Sciatic nerve (tissue), 2 donors: ENCODE results near the gene KRI1. TPM values are rescaled to one million over a fixed set of nuclear protein-coding genes. Genes with fewer than 3 reads are reported as not detected.

Source experiments
- ATAC-seq: fragments of 200-7000 bp; cut with Tn5 transposase; one replicate; pipeline ENCODE4 v1.9.1; 2020; ENCODE audit warnings: mild to moderate bottlenecking, moderate library complexity
- DNase-seq: peaks from one replicate; pipeline ENCODE4 v3.0.0-alpha.2; 2020; ENCODE audit warnings: low spot score
- intact Hi-C: fragments of 100-400 bp; cut with DNase I; formaldehyde crosslinking; loops from one replicate; pipeline ENCODE4 v1.14.2; 2022
- total RNA-seq: library from RNA; stranded (reverse); fragmentation: NEBNext Ultra II Directional; extraction: Animal tissue kit (Norgen Biotek cat#: 25700); gene quantifications from one replicate; pipeline ENCODE4 v1.2.1, GENCODE V29; 2021
- donor health status: DM: no; HTN: no; CAD: no.
- donor health status: DM: no; HTN: no; CAD: no.

The KRI1 gene
- total RNA-seq = 25.0 TPM

GRCh38 chr19:10565567-10566407, at the start of gene KRI1:
Gene KRI1, minus strand, starts transcription at chr19:10566010. Its CDS starts 11 bp downstream, at chr19:10565999.
- peak; percentile 92 for ATAC-seq
- intact Hi-C loops = loop anchor here (10.0 kb wide), 1 partner anchor 151 kb away; no protein-coding TSS in a partner anchor

GRCh38 chr19:10612499-10613119, 46.8 kb upstream of the KRI1 start:
- intact Hi-C loops = no loop called here
- DNase-seq = peak; percentile 87
- ATAC-seq = peak; percentile 86

More at GRCh38 chr19:10565567-10566407, at the start of gene KRI1:
- peak; percentile 99 for DNase-seq

GRCh38 chr19:10611907-10612306, 46.1 kb upstream of the KRI1 start:
- ATAC-seq = peak; percentile 4
- no peak for DNase-seq
- intact Hi-C loops = no loop called here

- intact Hi-C loops = no loop called here
- ATAC-seq (no peak), DNase-seq (no peak)
These were observed 38.7 kb upstream of the KRI1 start for GRCh38 chr19:10604460-10604980.

GRCh38 chr19:10603873-10604459, 38.2 kb upstream of the KRI1 start:
- no peak for DNase-seq
- intact Hi-C loops = no loop called here
- peak; percentile 6 for ATAC-seq

- intact Hi-C loops = no loop called here
- DNase-seq (peak; percentile 70), ATAC-seq (peak; percentile 53)
These were observed 37.5 kb upstream of the KRI1 start for GRCh38 chr19:10603084-10603872.

- intact Hi-C loops = no loop called here
- peak; percentile 92 for DNase-seq
- peak; percentile 95 for ATAC-seq
These were observed 36.7 kb upstream of the KRI1 start for GRCh38 chr19:10602330-10603083.

GRCh38 chr19:10601999-10602329, 36.2 kb upstream of the KRI1 start:
- no peak for ATAC-seq
- intact Hi-C loops = no loop called here
- DNase-seq = no peak

GRCh38 chr19:10600149-10600548, 34.3 kb upstream of the KRI1 start:
- ATAC-seq (no peak), DNase-seq (no peak)
- intact Hi-C loops = no loop called here

GRCh38 chr19:10593820-10594637, 28.2 kb upstream of the KRI1 start:
- DNase-seq (peak; percentile 80), ATAC-seq (peak; percentile 97)
- intact Hi-C loops = no loop called here

- DNase-seq (no peak), ATAC-seq (no peak)
- intact Hi-C loops = no loop called here
These were observed 27.3 kb upstream of the KRI1 start for GRCh38 chr19:10593148-10593547.

GRCh38 chr19:10587839-10588150, 22.0 kb upstream of the KRI1 start:
- DNase-seq = no peak
- intact Hi-C loops = no loop called here
- no peak for ATAC-seq

GRCh38 chr19:10587022-10587838, 21.4 kb upstream of the KRI1 start, which contains the start of gene AP1M2:
Gene AP1M2, minus strand, starts transcription at chr19:10587312. Its CDS starts 81 bp downstream, at chr19:10587231.
- no peak for ATAC-seq
- intact Hi-C loops = no loop called here
- DNase-seq = no peak

- DNase-seq (no peak), ATAC-seq (no peak)
- intact Hi-C loops = no loop called here
These were observed 20.6 kb upstream of the KRI1 start for GRCh38 chr19:10586396-10586795.

- DNase-seq (no peak), ATAC-seq (no peak)
- intact Hi-C loops = no loop called here
These were observed 17.4 kb upstream of the KRI1 start for GRCh38 chr19:10583036-10583776.

GRCh38 chr19:10582091-10582490, 16.3 kb upstream of the KRI1 start:
- intact Hi-C loops = no loop called here
- DNase-seq = no peak
- ATAC-seq = no peak
